Uterus (tissue), 2 donors: Measurements from ENCODE around the gene PRRT3.

Source experiments
- POLR2A ChIP-seq, 2 donors: fragments of 450-650 bp; IDR thresholded peaks; one replicate each; pipeline ENCODE4 v1.6.1; 2016; ENCODE audit warnings: antibody characterized with exemption in 2 of 2, mild to moderate bottlenecking in 1 of 2, moderate library complexity in 1 of 2
- TF ChIP-seq, protein P1 (sequence below), 4 experiments: fragments of 200-600 bp in 2 of 4; fragments of 450-650 bp in 2 of 4; sonication (generic) in 2 of 4; IDR thresholded peaks; one replicate each; pipeline ENCODE4 v1.5.1; 2016 to 2019; ENCODE audit warnings: antibody characterized with exemption in 4 of 4, mild to moderate bottlenecking in 2 of 4, moderate library complexity in 1 of 4

- TF ChIP-seq, protein P1, sequence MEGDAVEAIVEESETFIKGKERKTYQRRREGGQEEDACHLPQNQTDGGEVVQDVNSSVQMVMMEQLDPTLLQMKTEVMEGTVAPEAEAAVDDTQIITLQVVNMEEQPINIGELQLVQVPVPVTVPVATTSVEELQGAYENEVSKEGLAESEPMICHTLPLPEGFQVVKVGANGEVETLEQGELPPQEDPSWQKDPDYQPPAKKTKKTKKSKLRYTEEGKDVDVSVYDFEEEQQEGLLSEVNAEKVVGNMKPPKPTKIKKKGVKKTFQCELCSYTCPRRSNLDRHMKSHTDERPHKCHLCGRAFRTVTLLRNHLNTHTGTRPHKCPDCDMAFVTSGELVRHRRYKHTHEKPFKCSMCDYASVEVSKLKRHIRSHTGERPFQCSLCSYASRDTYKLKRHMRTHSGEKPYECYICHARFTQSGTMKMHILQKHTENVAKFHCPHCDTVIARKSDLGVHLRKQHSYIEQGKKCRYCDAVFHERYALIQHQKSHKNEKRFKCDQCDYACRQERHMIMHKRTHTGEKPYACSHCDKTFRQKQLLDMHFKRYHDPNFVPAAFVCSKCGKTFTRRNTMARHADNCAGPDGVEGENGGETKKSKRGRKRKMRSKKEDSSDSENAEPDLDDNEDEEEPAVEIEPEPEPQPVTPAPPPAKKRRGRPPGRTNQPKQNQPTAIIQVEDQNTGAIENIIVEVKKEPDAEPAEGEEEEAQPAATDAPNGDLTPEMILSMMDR (IDR thresholded peaks at IDR 0.05): no peak
- TF ChIP-seq POLR2A (IDR thresholded peaks at IDR 0.05): no peak
These were observed 43.9 kb downstream of the PRRT3 start for GRCh38 chr3:9908286-9908685.
